Lower leg skin (tissue), 3 donors: Measurements from ENCODE around the gene TMEM235.

Source experiments
- POLR2A ChIP-seq, 2 donors: fragments of 450-650 bp; IDR thresholded peaks; one replicate each; pipeline ENCODE4 v1.6.1; 2016 to 2017; ENCODE audit warnings: antibody characterized with exemption in 2 of 2, mild to moderate bottlenecking in 1 of 2, moderate library complexity in 1 of 2
- TF ChIP-seq, protein P1 (sequence below), 3 donors: fragments of 450-650 bp; IDR thresholded peaks; one replicate each; pipeline ENCODE4 v1.5.1; 2016; ENCODE audit warnings: antibody characterized with exemption in 3 of 3, mild to moderate bottlenecking in 3 of 3, moderate library complexity in 2 of 3

DNA sequence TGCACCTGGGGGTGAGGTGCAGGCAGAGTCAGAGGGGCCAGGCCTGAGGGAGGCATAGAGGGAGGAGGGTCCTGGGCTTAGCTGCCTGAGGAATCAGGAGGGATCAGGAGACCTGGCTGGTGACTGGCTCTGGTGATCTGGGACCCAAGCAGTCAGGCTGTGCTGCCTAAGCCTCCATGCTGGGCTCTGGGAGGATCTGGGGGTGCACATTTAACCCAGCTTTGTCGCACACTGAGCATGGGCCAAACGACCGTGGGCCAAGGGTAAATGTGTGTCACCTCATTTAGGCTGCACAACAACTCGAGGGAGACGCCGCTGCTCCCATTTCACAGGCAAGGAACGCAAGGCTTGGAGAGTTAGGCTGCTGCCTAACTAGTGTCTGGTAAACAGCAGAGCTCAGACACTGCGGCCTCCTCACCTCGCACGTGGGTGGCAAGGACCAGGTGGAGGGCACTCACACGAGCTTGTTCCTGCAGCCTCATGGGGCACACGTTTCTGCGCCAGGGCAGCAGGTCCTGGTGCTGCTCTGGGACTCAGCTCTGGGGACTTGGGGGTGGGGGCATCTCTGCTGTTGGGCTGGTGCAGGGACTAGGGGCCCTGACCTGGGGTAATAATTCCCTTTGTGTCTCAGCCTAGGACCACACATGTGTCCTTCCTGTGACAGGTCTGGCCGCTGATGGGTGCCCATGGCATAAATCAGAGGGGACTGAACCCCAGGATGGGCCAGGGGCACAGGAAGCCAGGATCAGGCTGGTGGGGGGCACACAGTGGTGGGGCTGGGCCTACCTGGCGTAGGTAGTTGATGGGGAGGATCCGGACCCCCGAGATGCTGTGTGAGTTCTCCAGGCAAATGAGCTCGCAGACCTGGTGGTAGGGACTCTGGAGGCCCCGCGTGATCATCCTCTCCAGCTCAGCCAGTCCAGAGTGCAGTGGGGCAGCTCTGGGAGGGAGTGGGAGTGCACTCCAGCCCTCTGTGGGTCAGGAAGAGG, 18.7 kb downstream of the TMEM235 start:
- TF ChIP-seq, protein P1, sequence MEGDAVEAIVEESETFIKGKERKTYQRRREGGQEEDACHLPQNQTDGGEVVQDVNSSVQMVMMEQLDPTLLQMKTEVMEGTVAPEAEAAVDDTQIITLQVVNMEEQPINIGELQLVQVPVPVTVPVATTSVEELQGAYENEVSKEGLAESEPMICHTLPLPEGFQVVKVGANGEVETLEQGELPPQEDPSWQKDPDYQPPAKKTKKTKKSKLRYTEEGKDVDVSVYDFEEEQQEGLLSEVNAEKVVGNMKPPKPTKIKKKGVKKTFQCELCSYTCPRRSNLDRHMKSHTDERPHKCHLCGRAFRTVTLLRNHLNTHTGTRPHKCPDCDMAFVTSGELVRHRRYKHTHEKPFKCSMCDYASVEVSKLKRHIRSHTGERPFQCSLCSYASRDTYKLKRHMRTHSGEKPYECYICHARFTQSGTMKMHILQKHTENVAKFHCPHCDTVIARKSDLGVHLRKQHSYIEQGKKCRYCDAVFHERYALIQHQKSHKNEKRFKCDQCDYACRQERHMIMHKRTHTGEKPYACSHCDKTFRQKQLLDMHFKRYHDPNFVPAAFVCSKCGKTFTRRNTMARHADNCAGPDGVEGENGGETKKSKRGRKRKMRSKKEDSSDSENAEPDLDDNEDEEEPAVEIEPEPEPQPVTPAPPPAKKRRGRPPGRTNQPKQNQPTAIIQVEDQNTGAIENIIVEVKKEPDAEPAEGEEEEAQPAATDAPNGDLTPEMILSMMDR (IDR thresholded peaks at IDR 0.05) = no peak
- no peak for TF ChIP-seq POLR2A (IDR thresholded peaks at IDR 0.05)
